Uterus (tissue), 4 donors: Measurements from ENCODE around the gene KRTAP5-10. TPM values are rescaled to one million over a fixed set of nuclear protein-coding genes. Genes with fewer than 3 reads are reported as not detected.
"Not testable (repeated sequence)": the region's sequence is repeated elsewhere in the genome, so short reads cannot be mapped to it uniquely, and the experiment has no call there.

Source experiments
- DNase-seq, 2 donors: peaks; one replicate each; pipeline ENCODE4 v3.0.0-alpha.2; 2019 to 2020
- H3K27ac ChIP-seq, 2 donors: fragments of 200-600 bp; sonication (generic); 1 replicate in 1 of 2; 2 replicates in 1 of 2; pipeline ENCODE4 v1.5.1; 2016 to 2018
- H3K27me3 ChIP-seq, 2 donors: fragments of 200-600 bp; sonication (generic); one replicate each; pipeline ENCODE4 v1.5.1; 2018 to 2019; ENCODE audit warnings: control low read depth in 1 of 2
- H3K36me3 ChIP-seq, 2 donors: fragments of 200-600 bp; sonication (generic); one replicate each; pipeline ENCODE4 v1.5.1; 2019; ENCODE audit warnings: control low read depth in 1 of 2
- H3K4me1 ChIP-seq, 2 donors: fragments of 200-600 bp; sonication (generic); one replicate each; pipeline ENCODE4 v1.5.1; 2018 to 2019; ENCODE audit warnings: control low read depth in 1 of 2
- H3K4me3 ChIP-seq, 2 donors: fragments of 200-600 bp; sonication (generic); 1 replicate in 1 of 2; 2 replicates in 1 of 2; pipeline ENCODE4 v1.5.1; 2018 to 2019; ENCODE audit warnings: mild to moderate bottlenecking in 1 of 2
- H3K9me3 ChIP-seq, 2 donors: fragments of 200-600 bp; sonication (generic); one replicate each; pipeline ENCODE4 v1.5.1; 2019; ENCODE audit warnings: control low read depth in 1 of 2
- POLR2A ChIP-seq, 2 donors: fragments of 450-650 bp; IDR thresholded peaks; one replicate each; pipeline ENCODE4 v1.6.1; 2016; ENCODE audit warnings: antibody characterized with exemption in 2 of 2, mild to moderate bottlenecking in 1 of 2, moderate library complexity in 1 of 2
- intact Hi-C: fragments of 100-400 bp; cut with DNase I; formaldehyde crosslinking; loops from one replicate; pipeline ENCODE4 v1.15.1; 2023; ENCODE audit warnings: low total_unique reads
- total RNA-seq, 4 donors: library from RNA; depleted of rRNA in 3 of 4; stranded (reverse); fragments of >200 nt in 3 of 4; gene quantifications; one replicate each; pipeline versions ENCODE4 v1.1.0 to v1.2.4, GENCODE V29; 2014 to 2023
- TF ChIP-seq, protein P1 (sequence below), 4 experiments: fragments of 200-600 bp in 2 of 4; fragments of 450-650 bp in 2 of 4; sonication (generic) in 2 of 4; IDR thresholded peaks; one replicate each; pipeline ENCODE4 v1.5.1; 2016 to 2019; ENCODE audit warnings: antibody characterized with exemption in 4 of 4, mild to moderate bottlenecking in 2 of 4, moderate library complexity in 1 of 4
- donor health status: DM: yes; HTN: yes; CAD: no.

Gene KRTAP5-10
- total RNA-seq, 4 donors from 2014 or later = 0.37 TPM; not detected in 3

DNA sequence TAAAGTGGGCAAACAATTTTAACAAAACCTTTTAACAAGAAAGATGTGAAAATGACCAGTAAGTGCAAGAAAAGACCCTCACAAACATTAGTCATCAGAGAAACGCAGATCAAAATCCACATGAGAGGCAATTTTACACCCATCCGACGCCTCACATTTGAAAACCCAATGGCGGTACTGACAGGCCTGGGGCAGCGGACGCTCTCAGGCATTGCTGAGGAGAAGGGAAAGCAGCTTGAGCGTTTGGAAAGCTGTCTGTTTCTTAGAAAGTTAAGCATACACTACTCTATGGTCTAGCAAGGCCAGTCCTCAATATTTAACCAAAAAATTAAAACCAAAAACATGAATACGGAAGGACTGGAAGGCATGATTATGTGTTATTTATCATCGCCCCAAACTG, 29.5 kb upstream of the KRTAP5-10 start:
- H3K4me3 ChIP-seq = no peak overlapping the region
- TF ChIP-seq, protein P1, sequence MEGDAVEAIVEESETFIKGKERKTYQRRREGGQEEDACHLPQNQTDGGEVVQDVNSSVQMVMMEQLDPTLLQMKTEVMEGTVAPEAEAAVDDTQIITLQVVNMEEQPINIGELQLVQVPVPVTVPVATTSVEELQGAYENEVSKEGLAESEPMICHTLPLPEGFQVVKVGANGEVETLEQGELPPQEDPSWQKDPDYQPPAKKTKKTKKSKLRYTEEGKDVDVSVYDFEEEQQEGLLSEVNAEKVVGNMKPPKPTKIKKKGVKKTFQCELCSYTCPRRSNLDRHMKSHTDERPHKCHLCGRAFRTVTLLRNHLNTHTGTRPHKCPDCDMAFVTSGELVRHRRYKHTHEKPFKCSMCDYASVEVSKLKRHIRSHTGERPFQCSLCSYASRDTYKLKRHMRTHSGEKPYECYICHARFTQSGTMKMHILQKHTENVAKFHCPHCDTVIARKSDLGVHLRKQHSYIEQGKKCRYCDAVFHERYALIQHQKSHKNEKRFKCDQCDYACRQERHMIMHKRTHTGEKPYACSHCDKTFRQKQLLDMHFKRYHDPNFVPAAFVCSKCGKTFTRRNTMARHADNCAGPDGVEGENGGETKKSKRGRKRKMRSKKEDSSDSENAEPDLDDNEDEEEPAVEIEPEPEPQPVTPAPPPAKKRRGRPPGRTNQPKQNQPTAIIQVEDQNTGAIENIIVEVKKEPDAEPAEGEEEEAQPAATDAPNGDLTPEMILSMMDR (IDR thresholded peaks at IDR 0.05) = no peak
- no peak for TF ChIP-seq POLR2A (IDR thresholded peaks at IDR 0.05)
- H3K36me3 ChIP-seq = no peaks in the 10 kb centered on the region
- H3K4me1 ChIP-seq = no peaks in the 10 kb centered on the region
- H3K27me3 ChIP-seq = no peaks in the 10 kb centered on the region
- no peak overlapping the region for H3K27ac ChIP-seq
- DNase-seq = no peak
- no peaks in the 10 kb centered on the region for H3K9me3 ChIP-seq
- intact Hi-C loops = no loop called here

DNA sequence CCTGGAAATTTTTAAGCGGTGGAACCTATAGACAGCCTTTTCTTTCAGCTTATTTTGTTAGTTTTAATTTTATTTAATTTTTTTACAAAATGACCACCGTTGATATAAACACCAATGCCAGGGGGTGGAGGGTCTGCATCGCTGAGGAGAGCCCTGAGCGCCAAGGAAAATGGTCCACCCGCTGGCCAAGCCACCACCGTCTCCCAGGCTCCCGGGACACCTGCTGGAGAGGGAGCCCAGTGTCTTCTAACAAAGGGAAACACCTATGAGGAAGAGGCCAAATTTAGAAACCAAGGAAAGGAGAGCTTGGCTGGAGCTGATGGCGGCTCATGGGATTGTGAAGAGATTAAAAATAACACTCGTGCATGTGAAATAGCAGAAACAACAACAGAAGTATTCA, 27.8 kb upstream of the KRTAP5-10 start:
- H3K4me1 ChIP-seq = no peaks in the 10 kb centered on the region
- intact Hi-C loops = no loop called here
- no peak overlapping the region for H3K4me3 ChIP-seq
- H3K9me3 ChIP-seq = no peaks in the 10 kb centered on the region
- H3K27ac ChIP-seq = no peak overlapping the region
- no peaks in the 10 kb centered on the region for H3K27me3 ChIP-seq
- H3K36me3 ChIP-seq = no peaks in the 10 kb centered on the region
- no peak for DNase-seq
- TF ChIP-seq, protein P1 (IDR thresholded peaks at IDR 0.05) = no peak
- TF ChIP-seq POLR2A (IDR thresholded peaks at IDR 0.05) = no peak

DNA sequence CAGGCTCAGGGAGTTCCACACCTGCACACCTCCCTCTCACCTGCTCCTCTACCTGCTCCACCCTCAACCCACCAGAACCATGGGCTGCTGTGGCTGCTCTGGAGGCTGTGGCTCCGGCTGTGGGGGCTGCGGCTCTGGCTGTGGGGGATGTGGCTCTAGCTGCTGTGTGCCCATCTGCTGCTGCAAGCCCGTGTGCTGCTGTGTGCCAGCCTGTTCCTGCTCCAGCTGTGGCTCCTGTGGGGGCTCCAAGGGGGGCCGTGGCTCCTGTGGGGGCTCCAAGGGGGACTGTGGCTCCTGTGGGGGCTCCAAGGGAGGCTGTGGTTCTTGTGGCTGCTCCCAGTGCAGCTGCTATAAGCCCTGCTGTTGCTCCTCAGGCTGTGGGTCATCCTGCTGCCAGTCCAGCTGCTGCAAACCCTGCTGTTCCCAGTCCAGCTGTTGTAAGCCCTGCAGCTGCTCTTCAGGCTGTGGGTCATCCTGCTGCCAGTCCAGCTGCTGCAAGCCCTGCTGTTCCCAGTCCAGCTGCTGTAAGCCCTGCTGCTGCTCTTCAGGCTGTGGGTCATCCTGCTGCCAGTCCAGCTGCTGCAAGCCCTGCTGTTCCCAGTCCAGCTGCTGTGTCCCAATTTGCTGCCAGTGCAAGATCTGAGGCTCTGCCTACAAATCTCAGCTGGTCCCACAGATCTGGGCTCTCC, 27.2 kb upstream of the KRTAP5-10 start, which contains the start of gene KRTAP5-8:
KRTAP5-8 (plus strand) TSS at position 49 of the 689 bp plus-strand sequence; CDS start at position 80, 31 bp downstream.
- H3K36me3 ChIP-seq, H3K9me3 ChIP-seq, H3K27me3 ChIP-seq, H3K27ac ChIP-seq, intact Hi-C loops, H3K4me3 ChIP-seq, DNase-seq, H3K4me1 ChIP-seq: not testable (repeated sequence)

DNA sequence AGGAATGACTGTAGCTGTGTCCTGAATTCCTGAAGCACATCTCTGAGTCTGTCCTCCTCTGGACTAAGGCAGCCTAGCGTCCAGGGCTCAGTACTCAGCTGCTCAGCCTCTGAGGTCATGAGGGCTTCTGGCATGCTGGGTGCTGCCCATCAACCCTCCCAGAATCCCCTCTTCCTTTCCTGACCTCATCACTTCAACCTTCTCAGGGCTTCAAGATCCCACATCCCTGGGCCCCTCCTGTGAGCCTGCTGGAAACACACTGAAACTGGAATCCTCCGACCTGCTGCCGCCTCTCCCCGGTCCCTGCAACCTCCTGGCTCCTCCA, 26.7 kb upstream of the KRTAP5-10 start:
- H3K9me3 ChIP-seq = no peaks in the 10 kb centered on the region
- no peaks in the 10 kb centered on the region for H3K27me3 ChIP-seq
- H3K4me1 ChIP-seq = no peaks in the 10 kb centered on the region
- no peak overlapping the region for H3K27ac ChIP-seq
- H3K36me3 ChIP-seq = no peaks in the 10 kb centered on the region
- DNase-seq = no peak
- intact Hi-C loops = no loop called here
- no peak for TF ChIP-seq POLR2A (IDR thresholded peaks at IDR 0.05)
- TF ChIP-seq, protein P1 (IDR thresholded peaks at IDR 0.05) = no peak
- no peak overlapping the region for H3K4me3 ChIP-seq

DNA sequence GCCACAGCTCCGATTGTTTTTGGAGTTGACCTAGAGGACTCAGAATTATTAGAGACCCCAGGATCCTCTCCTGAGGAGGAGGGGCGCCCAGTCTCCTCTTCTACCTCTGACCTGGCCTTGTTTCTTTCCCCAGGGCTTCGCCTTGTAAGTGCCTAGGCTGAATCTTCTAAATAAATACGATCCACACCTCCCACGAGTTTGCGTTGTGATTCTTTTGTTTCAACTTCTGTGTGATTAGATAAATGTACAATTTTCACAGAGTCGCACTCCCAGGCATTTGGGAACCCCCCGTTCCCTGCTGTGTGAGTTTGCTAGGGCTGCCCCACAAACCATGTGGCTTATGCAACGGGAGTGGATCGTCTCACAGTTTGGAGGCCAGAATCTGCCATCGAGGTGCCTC, 26.3 kb upstream of the KRTAP5-10 start:
- TF ChIP-seq, protein P1 (IDR thresholded peaks at IDR 0.05) = no peak
- TF ChIP-seq POLR2A (IDR thresholded peaks at IDR 0.05) = no peak
- no peak overlapping the region for H3K27ac ChIP-seq
- H3K4me1 ChIP-seq = no peaks in the 10 kb centered on the region
- no peak overlapping the region for H3K4me3 ChIP-seq
- no peaks in the 10 kb centered on the region for H3K27me3 ChIP-seq
- intact Hi-C loops = no loop called here
- H3K36me3 ChIP-seq = no peaks in the 10 kb centered on the region
- no peaks in the 10 kb centered on the region for H3K9me3 ChIP-seq
- DNase-seq = no peak

DNA sequence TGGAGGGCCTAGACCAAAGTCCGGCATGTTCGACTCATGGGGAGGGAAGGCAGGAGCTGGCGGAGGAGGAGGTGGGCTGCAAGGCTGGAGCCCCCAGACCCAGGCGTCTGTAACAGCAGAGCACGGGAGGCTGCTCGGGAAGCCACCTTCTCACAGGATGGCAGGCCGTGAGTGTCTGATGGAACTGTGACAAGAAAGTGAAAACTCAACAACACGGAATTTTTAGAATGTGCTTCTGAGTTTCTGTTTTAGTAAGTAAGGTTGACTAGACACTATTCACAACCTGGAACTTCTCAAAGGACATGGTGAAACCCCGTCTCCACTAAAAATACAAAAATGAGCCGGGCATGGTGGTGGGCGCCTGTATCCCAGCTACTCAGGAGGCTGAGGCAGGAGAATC, 25.4 kb upstream of the KRTAP5-10 start:
- H3K4me3 ChIP-seq, H3K4me1 ChIP-seq, H3K27ac ChIP-seq, H3K36me3 ChIP-seq, H3K9me3 ChIP-seq, intact Hi-C loops, DNase-seq, H3K27me3 ChIP-seq: not testable (repeated sequence)

DNA sequence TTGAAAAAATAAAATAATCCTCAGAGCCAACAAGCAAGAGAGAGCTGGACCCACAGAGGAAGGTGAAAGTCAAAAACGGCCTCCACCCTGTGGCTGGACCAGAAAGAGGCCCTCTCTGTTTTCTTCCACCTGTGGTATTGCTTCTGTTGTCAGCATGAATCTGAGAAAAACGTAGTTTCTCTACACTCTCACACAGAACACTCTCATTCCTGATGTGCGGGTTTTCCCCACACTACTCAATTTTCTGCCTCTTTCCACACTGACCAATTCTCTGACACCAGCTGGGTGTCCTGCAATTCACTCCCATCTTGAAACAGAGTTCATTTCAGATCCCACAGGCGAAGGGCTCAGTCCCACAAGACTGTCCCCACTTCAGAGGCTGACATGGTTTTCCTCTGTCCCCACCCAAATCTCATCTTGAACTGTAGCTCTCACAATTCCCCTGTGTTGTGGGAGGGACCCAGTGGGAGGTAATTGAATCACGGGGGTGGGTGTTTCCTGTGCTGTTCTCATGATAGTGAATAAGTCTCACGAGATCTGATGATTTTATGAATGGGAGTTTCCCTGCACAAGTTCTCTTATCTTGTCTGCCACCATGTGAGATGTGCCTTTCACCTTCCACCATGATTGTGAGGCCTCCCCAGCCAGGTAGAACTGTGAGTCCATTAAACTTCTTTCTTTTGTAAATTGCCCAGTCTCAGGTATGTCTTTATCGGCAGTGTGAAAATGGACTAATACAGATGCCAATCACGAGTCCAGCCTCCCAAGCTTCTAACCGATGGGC, 24.6 kb upstream of the KRTAP5-10 start:
- DNase-seq, H3K4me3 ChIP-seq, H3K27me3 ChIP-seq, H3K4me1 ChIP-seq, H3K27ac ChIP-seq, intact Hi-C loops, H3K9me3 ChIP-seq, H3K36me3 ChIP-seq: not testable (repeated sequence)
